Endothelial cell of umbilical vein (primary cell): Measurements from ENCODE around the gene HK1. TPM values are rescaled to one million over a fixed set of nuclear protein-coding genes. Genes with fewer than 3 reads are reported as not detected.

Source experiments
- BruUV-seq: library from RNA; stranded (reverse); fragments of 400-500 nt; replicated peaks from 2 replicates; lab custom pipeline; 2021; lab: Mats Ljungman, UMichigan
- CTCF ChIA-PET: fragments of 300-600, 350-600 bp; sonication (Branson Sonifier 250); formaldehyde crosslinking; loops from one replicate; lab custom pipeline; 2021; ENCODE audit warnings: antibody characterized with exemption, inconsistent platforms; lab: Charles Lee
- POLR2A ChIA-PET: fragments of 300-600, 350-600 bp; sonication (Branson Sonifier 250); formaldehyde crosslinking; loops from one replicate; lab custom pipeline; 2021; ENCODE audit warnings: antibody characterized with exemption, inconsistent platforms; lab: Charles Lee
- DNase-seq: peaks from one replicate; pipeline ENCODE4 v3.0.0-alpha.2; 2011; ENCODE audit warnings: low read depth, low spot score
- FAIRE-seq: peaks from 2 replicates; lab custom pipeline; 2011; peaks lifted over from hg19 to GRCh38; lab: Jason Lieb, UNC
- H2AFZ ChIP-seq: 2 replicates; pipeline ENCODE4 v1.6.0; 2012; ENCODE audit warnings: low read depth, low read length, control low read depth, inconsistent platforms
- H3K27ac ChIP-seq: 2 replicates; pipeline ENCODE4 v1.5.1; 2011; ENCODE audit warnings: low read depth, mild to moderate bottlenecking, control low read depth, low read length, moderate library complexity; ENCODE audit not compliant: insufficient read depth
- H3K27me3 ChIP-seq, 2 experiments: 2 replicates each; pipeline versions ENCODE4 v1.6.0 to v1.6.1; 2011; ENCODE audit warnings: low read length in 2 of 2, mixed read lengths in 1 of 2; ENCODE audit not compliant: control insufficient read depth in 2 of 2, insufficient read depth in 2 of 2
- H3K36me3 ChIP-seq, 2 experiments: 2 replicates in 1 of 2; 3 replicates in 1 of 2; pipeline ENCODE4 v1.5.1; 2011; ENCODE audit warnings: low read length in 2 of 2, mild to moderate bottlenecking in 1 of 2, moderate library complexity in 1 of 2; ENCODE audit not compliant: control insufficient read depth in 2 of 2, insufficient read depth in 2 of 2; ENCODE audit errors: extremely low read depth in 1 of 2
- H3K4me1 ChIP-seq: 3 replicates; pipeline ENCODE4 v1.5.1; 2011; ENCODE audit warnings: mild to moderate bottlenecking, low read length; ENCODE audit not compliant: control insufficient read depth, insufficient read depth; ENCODE audit errors: extremely low read depth
- H3K4me2 ChIP-seq: 2 replicates; pipeline ENCODE4 v1.6.1; 2011; ENCODE audit warnings: low read length, control low read depth, mixed read lengths; ENCODE audit not compliant: insufficient read depth
- H3K4me3 ChIP-seq, 3 experiments: fragments of 200-600 bp in 1 of 3; sonication (generic), shearing (Covaris generic) in 1 of 3; replicated peaks in 1 of 3; 2 replicates each; pipeline ENCODE4 v1.5.1; 2011 to 2016; ENCODE audit warnings: control low read depth in 3 of 3, low read length in 3 of 3, mild to moderate bottlenecking in 2 of 3, inconsistent platforms in 1 of 3, low read depth in 1 of 3, moderate library complexity in 1 of 3; ENCODE audit not compliant: insufficient read depth in 1 of 3
- H3K79me2 ChIP-seq: 2 replicates; pipeline ENCODE4 v1.6.0; 2012; ENCODE audit warnings: low read length, inconsistent platforms; ENCODE audit not compliant: control insufficient read depth, insufficient read depth
- H3K9ac ChIP-seq: replicated peaks from 2 replicates; pipeline ENCODE3; 2011; ENCODE audit warnings: low read length, control low read depth; ENCODE audit not compliant: insufficient read depth; ENCODE audit errors: extremely low read depth
- H3K9me1 ChIP-seq: replicated peaks from 3 replicates; pipeline ENCODE4 v1.6.0; 2011; ENCODE audit warnings: mild to moderate bottlenecking, low read length; ENCODE audit not compliant: control insufficient read depth, insufficient read depth; ENCODE audit errors: extremely low read depth
- H3K9me3 ChIP-seq: replicated peaks from 2 replicates; pipeline ENCODE4 v1.5.1; 2012; ENCODE audit warnings: low read length, inconsistent platforms; ENCODE audit not compliant: control insufficient read depth, insufficient read depth
- H4K20me1 ChIP-seq: replicated peaks from 2 replicates; pipeline ENCODE3; 2011; ENCODE audit warnings: mild to moderate bottlenecking, low read length; ENCODE audit not compliant: control insufficient read depth, insufficient read depth; ENCODE audit errors: extremely low read depth
- CTCF ChIP-seq, 2 donors: IDR thresholded peaks; 1 replicate in 1 of 2; 2 replicates in 1 of 2; pipeline ENCODE4 v1.5.1; 2011; ENCODE audit warnings: low read length in 2 of 2, mild to moderate bottlenecking in 2 of 2, moderate library complexity in 2 of 2, control low read depth in 1 of 2, inconsistent platforms in 1 of 2, low read depth in 1 of 2; ENCODE audit not compliant: insufficient read depth in 1 of 2; ENCODE audit errors: extremely low read depth in 1 of 2
- EZH2 ChIP-seq: IDR thresholded peaks from 2 replicates; pipeline ENCODE4 v1.6.1; 2012; ENCODE audit warnings: borderline replicate concordance, low read depth, mild to moderate bottlenecking, moderate library complexity, low read length, inconsistent platforms; ENCODE audit not compliant: severe bottlenecking
- FOS ChIP-seq: IDR thresholded peaks from 2 replicates; pipeline ENCODE4 v1.6.1; 2011; ENCODE audit warnings: mild to moderate bottlenecking, low read length, moderate library complexity, borderline replicate concordance; ENCODE audit not compliant: insufficient read depth
- GATA2 ChIP-seq: IDR thresholded peaks from 2 replicates; pipeline ENCODE4 v1.7.0; 2011; ENCODE audit warnings: low read depth, mild to moderate bottlenecking, moderate library complexity, mixed read lengths, low read length; ENCODE audit not compliant: insufficient read length, insufficient read depth
- JUN ChIP-seq: IDR thresholded peaks from 2 replicates; pipeline ENCODE4 v1.6.1; 2011; ENCODE audit warnings: borderline replicate concordance, low read depth; ENCODE audit not compliant: insufficient read length, insufficient read depth
- MAX ChIP-seq: IDR thresholded peaks from 2 replicates; pipeline ENCODE4 v1.6.1; 2011; ENCODE audit not compliant: insufficient read depth, insufficient read length
- MYC ChIP-seq: IDR thresholded peaks from one replicate; pipeline ENCODE4 v1.6.1; 2011; ENCODE audit warnings: mild to moderate bottlenecking, low read depth, low read length
- POLR2A ChIP-seq: IDR thresholded peaks from 2 replicates; pipeline ENCODE4 v1.6.1; 2012; ENCODE audit warnings: low read depth, mild to moderate bottlenecking, control low read depth, low read length
- POLR2AphosphoS5 ChIP-seq: IDR thresholded peaks from 2 replicates; pipeline ENCODE4 v1.6.1; 2012; ENCODE audit warnings: low read depth, mild to moderate bottlenecking, control low read depth, low read length, moderate library complexity; ENCODE audit not compliant: insufficient read depth
- dilution Hi-C: fragments of 300-500 bp; cut with MboI; formaldehyde crosslinking; loops from one replicate; pipeline ENCODE4 v1.15.0; 2019; ENCODE audit warnings: low sequenced_read_pairs; ENCODE audit not compliant: extremely low pct_ligation_motif_present
- intact Hi-C: fragments of 100-400 bp; cut with micrococcal nuclease; formaldehyde crosslinking; loops from one replicate; pipeline ENCODE4 v1.10.0; 2022
- polyA plus RNA-seq, 4 experiments: library from polyadenylated mRNA; depleted of rRNA in 3 of 4; stranded (reverse) in 3 of 4; unstranded in 1 of 4; fragments of >200 nt; gene quantifications; 2 replicates each; pipeline versions ENCODE4 v1.2.1 to v1.2.3, GENCODE V29; 2011 to 2012; ENCODE audit warnings: missing spikeins in 1 of 4
- total RNA-seq: library from RNA; stranded (reverse); gene quantifications from 2 replicates; pipeline ENCODE4 v1.2.3, GENCODE V29; 2021

HK1 gene
- total and polyA plus RNA-seq, 2 donors (not counting 3 experiments of a cell fraction or from before 2014, with no cell fraction given): 50.8 to 121 TPM

- no peak overlapping the region for H3K4me3 ChIP-seq
- CTCF ChIA-PET: interaction anchor here (1.0 to 1.3 kb wide), 3 partner anchors 54 to 136 kb away, joined by 3 read pairs; no protein-coding TSS in a partner anchor
- peaks cover 21% of the 10 kb centered on the region for H3K4me1 ChIP-seq
- H3K4me2 ChIP-seq: no peak overlapping the region
- no peak overlapping the region for H3K9ac ChIP-seq
- no peaks in the 10 kb centered on the region for H3K27me3 ChIP-seq
- TF ChIP-seq GATA2 (no peak), FOS (no peak), POLR2A (no peak), MYC (no peak), CTCF (IDR thresholded peaks at IDR 0.05; ENCODE audit: extremely low read depth in 1 of 2, insufficient read depth in 1 of 2, low read depth in 1 of 2, low read length in 2 of 2) (no peak), MAX (no peak), POLR2AphosphoS5 (no peak), EZH2 (no peak), JUN (no peak)
- no peaks in the 10 kb centered on the region for H3K9me1 ChIP-seq
- H3K79me2 ChIP-seq: no peaks in the 10 kb centered on the region
- peaks cover 8 to 10% of the 10 kb centered on the region in 2 experiments for H3K36me3 ChIP-seq
- H3K27ac ChIP-seq: no peak overlapping the region
- no TSS peak for BruUV-seq
- H3K9me3 ChIP-seq: no peaks in the 10 kb centered on the region
- DNase-seq: no peak
- dilution Hi-C loops (loop anchor here (25.0 kb wide), 1 partner anchor 138 kb away; no protein-coding TSS in a partner anchor), intact Hi-C loops (no loop called here)
- POLR2A ChIA-PET: no interaction called here
- peak; percentile 24 for FAIRE-seq
- H2AFZ ChIP-seq: no peak overlapping the region
- H4K20me1 ChIP-seq: no peaks in the 10 kb centered on the region
Observed at GRCh38 chr10:69375307-69376151, 97.2 kb downstream of the HK1 start.
